ENCODE measurements around the gene GBX2. TPM values are rescaled to one million over a fixed set of nuclear protein-coding genes. Genes with fewer than 3 reads are reported as not detected.

The GBX2 gene
- total RNA-seq, 4 donors from 2014 or later = not detected

- Histone ChIP-seq H3K4me1 (no peaks in the 10 kb centered on the region), H3K27ac (no peak overlapping the region), H3K36me3 (no peaks in the 10 kb centered on the region), H3K9me3 (no peaks in the 10 kb centered on the region), H3K4me3 (no peak overlapping the region), H3K27me3 (no peaks in the 10 kb centered on the region)
- TF ChIP-seq CTCF (IDR thresholded peaks at IDR 0.05) (no peak), POLR2A (IDR thresholded peaks at IDR 0.05) (no peak)
- intact Hi-C loops (cut with DNase I; ENCODE audit: low total_unique reads) = no loop called here
- no peak for DNase-seq
Observed at GRCh38 chr2:236136538-236136937, 31.6 kb downstream of the GBX2 start.

GRCh38 chr2:236133410-236134012 lies 34.7 kb downstream of the GBX2 start:
- intact Hi-C loops (cut with DNase I; ENCODE audit: low total_unique reads) = no loop called here
- Histone ChIP-seq H3K27me3 (no peaks in the 10 kb centered on the region), H3K9me3 (no peaks in the 10 kb centered on the region), H3K36me3 (no peaks in the 10 kb centered on the region), H3K4me1 (no peaks in the 10 kb centered on the region), H3K27ac (no peak overlapping the region), H3K4me3 (no peak overlapping the region)
- TF ChIP-seq CTCF (IDR thresholded peaks at IDR 0.05) = no peak
- no peak for TF ChIP-seq POLR2A (IDR thresholded peaks at IDR 0.05)
- DNase-seq = no peak

- no peak overlapping the region for H3K27ac ChIP-seq
- H3K27me3 ChIP-seq = no peaks in the 10 kb centered on the region
- no peaks in the 10 kb centered on the region for H3K4me1 ChIP-seq
- no peaks in the 10 kb centered on the region for H3K36me3 ChIP-seq
- no peak overlapping the region for H3K4me3 ChIP-seq
- no peaks in the 10 kb centered on the region for H3K9me3 ChIP-seq
- intact Hi-C loops (cut with DNase I; ENCODE audit: low total_unique reads) = no loop called here
- no peak for TF ChIP-seq POLR2A (IDR thresholded peaks at IDR 0.05)
- no peak for TF ChIP-seq CTCF (IDR thresholded peaks at IDR 0.05)
- no peak for DNase-seq
Observed at GRCh38 chr2:236131073-236131692, 37.0 kb downstream of the GBX2 start.

GRCh38 chr2:236130349-236130998 lies 37.7 kb downstream of the GBX2 start:
- TF ChIP-seq POLR2A (IDR thresholded peaks at IDR 0.05) (no peak), CTCF (IDR thresholded peaks at IDR 0.05) (no peak)
- no peak overlapping the region for H3K27ac ChIP-seq
- no peaks in the 10 kb centered on the region for H3K36me3 ChIP-seq
- H3K4me3 ChIP-seq = no peak overlapping the region
- no peaks in the 10 kb centered on the region for H3K27me3 ChIP-seq
- DNase-seq = no peak
- no peaks in the 10 kb centered on the region for H3K9me3 ChIP-seq
- intact Hi-C loops (cut with DNase I; ENCODE audit: low total_unique reads) = no loop called here
- H3K4me1 ChIP-seq = no peaks in the 10 kb centered on the region

- TF ChIP-seq CTCF (IDR thresholded peaks at IDR 0.05) (no peak), POLR2A (IDR thresholded peaks at IDR 0.05) (no peak)
Observed at GRCh38 chr2:236129935-236130334, 38.3 kb downstream of the GBX2 start.

More at GRCh38 chr2:236129935-236130334, 38.3 kb downstream of the GBX2 start:
- Histone ChIP-seq H3K9me3 (no peaks in the 10 kb centered on the region), H3K36me3 (no peaks in the 10 kb centered on the region), H3K27ac (no peak overlapping the region), H3K27me3 (no peaks in the 10 kb centered on the region), H3K4me1 (no peaks in the 10 kb centered on the region), H3K4me3 (no peak overlapping the region)
- intact Hi-C loops (cut with DNase I; ENCODE audit: low total_unique reads) = no loop called here
- no peak for DNase-seq

Data from uterus (tissue), 4 donors.